T-helper 9 cell (primary cell): ENCODE data around the gene PIGM.
A peak's percentile ranks its signal among the peaks of the same experiment; 100 is the strongest.

Experiments used
- DNase-seq: peaks from one replicate; pipeline ENCODE4 v3.0.0-alpha.2; 2020
- total RNA-seq, 2 donors: gene quantifications; one replicate each; lab custom pipeline; 2026; lab: John Stamatoyannopoulos, UW

The PIGM gene
- 8.7 to 21.6 reads per million in 2 donors for total RNA-seq

- peak; percentile 92 for DNase-seq
These were observed at the start of gene PIGM for GRCh38 chr1:160031365-160032164. Gene PIGM (minus strand): TSS chr1:160031990. CDS start chr1:160031739, 251 bp downstream.

- DNase-seq, result no peak
These were observed 49.6 kb upstream of the PIGM start, which contains the start of gene KCNJ9 for GRCh38 chr1:160081261-160081936. Gene KCNJ9 (plus strand): TSS chr1:160081538. CDS start chr1:160084031, 2,493 bp downstream.

DNA sequence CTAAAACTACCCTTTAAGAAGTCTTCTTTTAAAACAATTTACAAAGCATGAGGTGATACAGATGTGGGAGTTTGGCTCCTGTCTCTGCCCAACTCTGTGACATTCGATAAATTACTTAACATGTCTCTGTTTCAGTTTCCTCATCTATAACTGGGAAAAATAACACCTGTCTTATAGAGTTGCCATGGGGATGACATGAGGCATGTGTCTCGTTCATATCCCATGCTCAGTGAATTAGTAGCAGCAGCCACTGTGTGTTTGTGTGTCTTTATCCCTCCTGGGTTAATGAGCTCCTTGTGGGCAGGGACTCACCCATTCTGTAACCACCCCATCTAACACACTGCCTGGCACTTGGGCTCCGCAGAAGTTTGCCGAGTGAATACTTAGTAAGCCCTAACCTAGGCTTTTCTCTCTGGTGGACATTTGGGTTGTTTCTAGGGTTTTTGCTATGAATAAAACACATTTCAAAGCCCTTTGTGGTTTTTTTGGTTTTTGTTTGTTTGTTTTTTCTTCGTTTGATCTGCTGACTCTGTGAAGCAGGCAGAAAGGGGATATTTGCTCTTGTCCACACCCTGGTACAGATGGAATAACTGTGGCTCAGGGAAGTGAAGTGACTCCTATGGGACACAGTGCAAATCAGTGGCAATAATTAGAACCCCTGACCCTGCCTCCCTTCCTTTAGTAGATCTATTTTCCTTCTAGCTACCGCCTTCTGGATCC is 48.8 kb upstream of the PIGM start:
- DNase-seq, result no peak

DNA sequence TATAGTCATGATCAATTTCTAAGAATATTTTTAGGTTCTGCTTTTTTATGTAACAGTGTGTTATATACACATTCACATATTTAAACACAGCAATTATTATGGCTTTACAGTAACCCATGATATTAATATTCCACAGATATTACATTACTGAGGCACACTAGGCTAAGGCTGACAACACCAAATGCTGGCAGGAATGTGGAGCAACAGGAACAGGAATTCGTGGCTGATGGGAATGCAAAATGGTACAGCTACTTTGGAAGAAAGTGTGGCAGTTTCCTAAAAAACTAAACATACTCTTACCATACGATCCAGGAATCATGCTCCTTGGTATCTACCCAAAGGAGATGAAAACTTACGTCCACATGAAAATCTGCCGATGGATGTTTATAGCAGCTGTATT is 47.7 kb upstream of the PIGM start:
- DNase-seq, result no peak

- DNase-seq, result peak; percentile 48
These were observed 46.9 kb upstream of the PIGM start for GRCh38 chr1:160078512-160079195.

- no peak for DNase-seq
These were observed 45.7 kb upstream of the PIGM start for GRCh38 chr1:160077486-160077885.

DNA sequence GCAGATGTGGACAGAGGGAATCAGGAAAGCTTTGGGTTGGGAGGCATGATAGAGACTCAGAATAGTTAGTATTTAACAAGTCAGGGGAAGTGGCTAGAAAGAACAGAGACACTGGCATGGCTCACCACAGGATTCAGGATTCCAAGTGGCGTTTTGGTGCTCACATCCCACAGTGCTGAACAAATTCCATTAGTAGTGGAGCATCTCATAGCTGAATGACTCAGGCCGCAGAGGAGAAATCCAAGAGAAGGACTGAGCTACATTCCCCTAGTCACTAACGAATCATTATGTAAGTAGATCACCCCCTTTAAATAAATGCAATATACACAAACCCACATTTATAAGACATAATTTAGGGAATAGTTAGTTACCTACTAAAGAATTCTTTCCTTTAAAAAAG is 44.5 kb upstream of the PIGM start:
- no peak for DNase-seq

DNA sequence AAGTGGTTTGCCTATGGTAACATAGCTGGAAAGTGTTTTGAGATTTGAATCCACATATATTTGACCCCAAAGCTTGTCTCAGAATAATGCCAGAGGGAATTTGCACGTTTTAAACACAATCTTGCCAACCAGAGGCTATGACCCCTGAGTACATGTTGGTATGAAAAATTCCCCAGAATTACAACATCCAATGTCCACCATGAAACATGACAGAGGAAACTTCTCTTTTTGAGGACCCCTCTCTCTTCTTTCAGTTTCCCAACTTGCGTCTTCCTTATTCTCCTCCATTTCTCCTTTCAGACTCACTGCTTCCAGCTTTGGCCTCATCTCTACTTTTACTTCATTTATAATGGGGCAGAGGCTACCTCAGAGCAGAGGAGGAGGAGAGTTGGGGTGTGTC is 44.0 kb upstream of the PIGM start:
- no peak for DNase-seq

DNA sequence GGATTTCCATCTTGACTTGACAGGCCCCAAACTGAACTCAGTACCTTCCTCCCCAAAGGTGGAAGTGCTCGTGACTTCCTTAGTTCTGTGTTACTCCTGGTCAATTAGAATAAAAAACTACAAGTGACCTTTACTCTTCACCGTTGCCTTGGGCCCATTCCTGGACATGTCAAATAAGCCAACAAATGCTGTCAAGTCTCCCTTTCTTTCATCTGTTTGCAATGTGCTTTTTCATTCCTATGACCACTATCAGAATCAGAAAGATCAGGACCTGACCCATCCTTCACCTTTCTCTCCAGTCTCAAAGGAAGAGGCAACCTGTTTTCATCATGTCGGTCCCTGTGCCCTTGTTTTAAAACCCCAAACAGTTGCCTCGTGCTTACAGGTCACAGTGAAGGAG is 43.1 kb upstream of the PIGM start:
- DNase-seq, result no peak

DNA sequence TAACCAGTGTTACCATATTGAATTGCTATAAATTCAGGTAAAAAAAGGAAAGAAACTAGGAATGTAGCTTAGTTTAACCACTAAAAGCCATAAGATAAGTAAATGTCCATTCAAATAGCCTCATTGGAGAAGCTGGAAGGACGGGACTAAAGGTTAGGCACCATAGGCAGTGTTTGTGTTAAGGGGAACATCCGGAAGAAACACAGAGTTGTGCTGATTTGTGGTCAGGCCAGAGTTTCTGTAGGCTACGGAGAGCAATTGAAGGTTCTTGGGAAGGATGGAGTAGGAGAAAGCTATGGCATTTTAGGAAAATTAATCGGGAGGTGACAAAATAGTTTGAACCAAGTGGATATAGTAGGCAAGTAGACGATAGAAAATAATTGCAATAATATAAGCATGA is 39.5 kb upstream of the PIGM start:
- no peak for DNase-seq

DNA sequence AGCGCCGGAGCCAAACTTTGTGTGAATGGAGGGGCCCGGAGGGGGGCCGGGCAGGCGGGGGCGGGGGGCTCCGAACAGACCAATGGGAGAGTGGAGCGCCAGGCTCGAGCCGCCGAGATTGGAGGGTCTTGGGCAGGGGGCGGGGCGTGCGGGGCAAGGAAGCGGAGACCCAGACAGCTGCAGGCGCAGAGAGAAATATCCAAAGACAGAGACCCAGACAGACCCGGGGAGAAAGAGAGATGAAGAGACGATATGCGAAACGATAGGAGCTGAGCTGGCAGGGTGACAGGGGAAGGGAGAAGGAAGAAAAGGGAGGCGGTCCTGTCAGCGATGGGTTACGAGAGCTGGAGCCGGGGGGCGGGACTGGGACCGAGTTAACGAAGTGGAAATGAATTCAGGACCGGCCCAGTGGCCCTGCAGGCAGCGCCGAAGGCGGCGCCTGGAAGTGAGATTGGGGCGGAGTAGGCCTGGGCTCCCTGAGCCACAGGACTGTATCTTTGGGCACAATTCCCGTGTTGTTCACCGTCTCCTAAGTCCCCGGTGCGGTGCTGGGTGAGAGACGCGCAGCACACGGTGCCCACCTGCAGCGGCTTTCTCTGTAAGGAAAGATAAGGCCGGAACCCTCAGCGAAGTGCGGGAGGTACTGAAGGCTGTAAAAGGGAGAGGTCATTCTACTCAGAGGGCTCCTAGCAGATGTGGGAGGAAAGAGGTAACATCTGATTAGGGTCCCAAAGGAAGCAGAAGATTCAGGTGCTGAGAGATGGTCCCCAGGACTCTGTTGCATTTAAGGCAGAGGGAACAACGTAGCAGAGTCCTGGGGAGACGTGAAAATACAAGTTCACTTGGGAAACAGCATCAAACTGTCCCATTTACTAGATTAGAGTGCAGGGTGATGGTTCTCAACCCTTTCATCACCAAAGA is 38.7 kb upstream of the PIGM start:
- peak; percentile 54 for DNase-seq

DNA sequence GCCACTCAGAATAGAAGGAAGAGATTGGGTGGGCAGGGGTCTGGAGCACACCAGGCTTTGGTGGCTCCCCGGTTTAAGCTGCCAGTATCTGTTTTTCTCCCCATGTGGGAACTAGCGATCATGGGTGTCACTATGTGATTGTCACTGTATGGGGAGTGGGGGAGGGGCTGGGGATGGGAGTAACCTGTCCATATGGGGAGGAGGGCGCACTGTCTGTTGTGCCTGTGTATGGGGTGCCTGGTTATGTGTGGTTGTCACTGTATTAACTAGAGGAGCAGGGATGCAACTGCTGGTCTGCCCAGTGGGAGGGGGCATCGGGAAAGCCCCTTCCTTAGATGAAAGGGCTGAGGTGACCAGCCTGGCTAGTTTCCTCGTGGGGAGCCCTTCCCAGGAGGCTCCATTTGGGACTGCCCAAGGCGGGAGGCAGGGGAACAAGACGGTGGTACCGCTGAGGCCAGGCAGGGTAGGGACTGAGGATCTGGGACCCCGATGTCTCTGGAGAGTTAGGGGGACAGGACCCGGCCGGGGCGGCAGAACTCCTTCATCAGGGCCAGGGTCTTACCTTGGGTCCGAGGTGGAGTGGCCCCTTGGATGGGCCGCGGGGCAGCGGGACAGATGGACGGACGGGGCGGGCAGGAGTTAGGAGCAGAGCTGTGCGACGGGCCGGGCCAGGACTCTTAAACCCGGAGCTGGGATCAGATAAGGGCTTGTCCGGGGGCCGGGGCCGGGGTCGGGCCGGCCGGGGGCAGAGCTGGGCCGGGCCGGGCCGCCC is 37.9 kb upstream of the PIGM start, which contains the start of gene KCNJ10:
Gene KCNJ10, minus strand, starts transcription at position 701 of the 772 bp plus-strand sequence. CDS start 27,628 bp downstream, outside the sequence.
- DNase-seq, result no peak

- no peak for DNase-seq
These were observed 36.4 kb upstream of the PIGM start for GRCh38 chr1:160068225-160068624.

GRCh38 chr1:160066829-160067745 is 35.3 kb upstream of the PIGM start:
- no peak for DNase-seq

GRCh38 chr1:160064746-160065145 is 33.0 kb upstream of the PIGM start:
- no peak for DNase-seq

- no peak for DNase-seq
These were observed 32.4 kb upstream of the PIGM start for GRCh38 chr1:160064164-160064563.

DNA sequence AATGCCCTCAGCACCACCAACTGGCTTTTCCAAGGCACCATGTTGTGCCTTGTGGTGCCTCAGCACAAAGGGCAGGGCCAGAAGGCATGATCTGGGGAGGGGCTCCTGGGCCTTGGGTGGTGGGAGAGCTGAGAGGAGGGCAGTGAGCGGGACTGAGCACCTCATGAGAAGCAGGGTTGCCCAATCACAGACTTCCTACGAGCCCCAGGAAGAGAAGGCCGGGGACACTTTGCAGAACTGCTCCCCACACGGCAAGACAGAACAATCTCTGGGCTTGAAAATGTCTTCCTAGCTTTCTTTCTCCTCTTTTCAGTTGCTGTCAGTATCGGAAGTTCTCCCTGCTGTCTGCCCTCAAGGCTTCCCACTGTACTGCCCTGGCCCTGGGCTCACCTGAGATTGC is 31.4 kb upstream of the PIGM start:
- DNase-seq, result no peak

DNA sequence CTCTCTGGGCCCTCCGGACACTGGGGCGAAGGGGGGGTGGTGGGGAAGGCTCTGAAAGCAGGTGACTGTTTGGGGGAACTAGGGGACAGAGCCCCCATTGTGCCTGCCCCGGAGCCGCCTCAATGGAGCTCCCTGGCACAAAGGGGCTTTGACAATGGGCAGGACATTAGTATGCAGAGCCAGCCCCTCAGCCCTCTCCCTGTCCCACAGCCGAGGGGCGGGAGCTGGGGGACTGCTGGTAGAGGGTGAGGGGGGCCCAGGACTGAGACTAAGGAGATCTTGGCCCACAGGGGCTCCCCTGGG is 30.4 kb upstream of the PIGM start:
- DNase-seq, result no peak

- no peak for DNase-seq
These were observed 29.8 kb upstream of the PIGM start for GRCh38 chr1:160061369-160062229.
